Muscle of back (tissue), 11 donors: Measurements from ENCODE around the gene FPR1. TPM values are rescaled to one million over a fixed set of nuclear protein-coding genes. Genes with fewer than 3 reads are reported as not detected.
"Not testable (repeated sequence)": the region's sequence is repeated elsewhere in the genome, so short reads cannot be mapped to it uniquely, and the experiment has no call there.

Experiments used
- DNase-seq, 3 donors: peaks; one replicate each; pipeline versions ENCODE4 v3.0.0 to v3.0.0-alpha.2; 2013
- polyA plus RNA-seq, 10 donors: library from polyadenylated mRNA; unstranded; fragments of 120-200 nt; gene quantifications; one replicate each; pipeline ENCODE4 v1.2.1, GENCODE V29; 2013; ENCODE audit not compliant: insufficient read length in 10 of 10

The FPR1 gene
- polyA plus RNA-seq, 10 donors, result 0.88 to 2.6 (median 1.7) TPM

GRCh38 chr19:51780270-51780669 lies 28.6 kb upstream of the FPR1 start:
- DNase-seq, result no peak

GRCh38 chr19:51779703-51780102 lies 28.0 kb upstream of the FPR1 start:
- no peak for DNase-seq

- DNase-seq, result no peak
Observed at GRCh38 chr19:51779181-51779580, 27.5 kb upstream of the FPR1 start.

GRCh38 chr19:51777570-51778462 lies 26.1 kb upstream of the FPR1 start:
- peak; percentile 77 to 89 (median 84) for DNase-seq

- DNase-seq, result not testable (repeated sequence)
Observed at GRCh38 chr19:51776561-51776960, 24.9 kb upstream of the FPR1 start.

GRCh38 chr19:51772977-51773376 lies 21.3 kb upstream of the FPR1 start:
- DNase-seq, result no peak

- DNase-seq, result no peak
Observed at GRCh38 chr19:51771376-51772130, 19.9 kb upstream of the FPR1 start.

- no peak for DNase-seq
Observed at GRCh38 chr19:51766461-51766860, 14.8 kb upstream of the FPR1 start.

GRCh38 chr19:51765086-51765485 lies 13.4 kb upstream of the FPR1 start:
- DNase-seq, result no peak

GRCh38 chr19:51761696-51762095 lies 10.0 kb upstream of the FPR1 start:
- no peak for DNase-seq

- no peak for DNase-seq
Observed at GRCh38 chr19:51760697-51761356, 9.1 kb upstream of the FPR1 start, which contains the start of gene FPR2. Gene FPR2, plus strand, starts transcription at chr19:51761180. Its CDS starts 7,479 bp downstream, at chr19:51768659.

- DNase-seq, result no peak
Observed at GRCh38 chr19:51755571-51755970, 3.9 kb upstream of the FPR1 start.

GRCh38 chr19:51754770-51755169 lies 3.1 kb upstream of the FPR1 start:
- DNase-seq, result no peak

- peak in 1 of 3 donors; percentile 8 for DNase-seq
Observed at GRCh38 chr19:51754109-51754508, 2.4 kb upstream of the FPR1 start.

GRCh38 chr19:51750400-51751094 lies 1.1 kb downstream of the FPR1 start:
- DNase-seq, result no peak

- DNase-seq, result no peak
Observed at GRCh38 chr19:51749979-51750378, 1.7 kb downstream of the FPR1 start.

- no peak for DNase-seq
Observed at GRCh38 chr19:51746731-51747130, 4.9 kb downstream of the FPR1 start.

GRCh38 chr19:51743405-51743804 lies 8.3 kb downstream of the FPR1 start:
- DNase-seq, result no peak

GRCh38 chr19:51742789-51743188 lies 8.9 kb downstream of the FPR1 start:
- DNase-seq, result peak in 1 of 3 donors; percentile 68

GRCh38 chr19:51740356-51740755 lies 11.3 kb downstream of the FPR1 start:
- no peak for DNase-seq

- DNase-seq, result no peak
Observed at GRCh38 chr19:51739466-51740213, 12.0 kb downstream of the FPR1 start.
